Measurements from ENCODE around the gene ADI1.

ADI1 gene, protein sequence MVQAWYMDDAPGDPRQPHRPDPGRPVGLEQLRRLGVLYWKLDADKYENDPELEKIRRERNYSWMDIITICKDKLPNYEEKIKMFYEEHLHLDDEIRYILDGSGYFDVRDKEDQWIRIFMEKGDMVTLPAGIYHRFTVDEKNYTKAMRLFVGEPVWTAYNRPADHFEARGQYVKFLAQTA

DNA sequence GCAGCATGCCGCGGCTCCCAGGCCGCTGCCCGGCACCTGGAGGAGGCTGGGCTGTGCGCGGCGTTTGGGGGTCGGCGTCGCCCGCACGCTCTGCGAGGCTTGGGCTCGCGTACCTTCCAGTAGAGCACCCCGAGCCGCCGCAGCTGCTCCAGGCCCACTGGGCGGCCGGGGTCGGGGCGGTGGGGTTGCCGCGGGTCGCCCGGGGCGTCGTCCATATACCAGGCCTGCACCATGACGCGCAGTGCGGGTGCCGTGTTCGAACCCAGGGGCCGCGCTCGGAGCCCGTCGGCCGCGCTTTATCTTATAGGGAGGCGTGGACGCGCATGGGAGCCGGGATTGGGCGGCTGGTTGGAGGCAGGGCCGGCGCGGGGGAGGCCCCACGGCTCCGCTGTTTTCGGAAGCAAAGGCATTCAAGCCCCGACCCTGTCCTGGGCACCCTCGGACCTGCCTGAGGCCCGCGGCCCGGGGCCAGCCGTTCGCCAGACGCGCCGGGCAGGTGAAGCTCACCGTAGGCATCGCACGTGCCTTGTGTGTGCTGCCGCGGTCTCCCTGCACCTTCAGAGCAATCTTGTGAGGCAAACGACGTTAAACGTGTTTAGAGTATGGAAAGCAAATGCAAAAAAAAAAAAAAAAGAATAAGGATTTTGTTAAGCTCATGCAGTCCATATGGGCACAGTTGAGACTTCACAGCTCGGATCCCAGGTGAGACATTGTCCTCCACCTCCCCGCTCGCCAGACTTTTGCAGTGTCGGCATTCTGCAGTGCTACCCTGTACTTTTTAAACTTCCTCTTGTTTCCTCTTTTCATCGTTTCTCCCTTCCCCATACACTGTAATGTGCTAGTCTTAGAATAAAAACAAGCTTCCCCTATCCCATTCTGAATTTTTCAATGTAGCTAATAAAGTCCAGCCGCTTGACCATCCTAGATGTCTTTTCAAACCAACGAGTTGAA, at the start of gene ADI1:
ADI1 (minus strand) TSS at position 277 of the 951 bp plus-strand sequence; CDS start at position 233, 44 bp downstream.
- peak; percentile 41 to 49 for DNase-seq (ENCODE audit: low read depth in 2 of 2, low spot score in 1 of 2)

DNA sequence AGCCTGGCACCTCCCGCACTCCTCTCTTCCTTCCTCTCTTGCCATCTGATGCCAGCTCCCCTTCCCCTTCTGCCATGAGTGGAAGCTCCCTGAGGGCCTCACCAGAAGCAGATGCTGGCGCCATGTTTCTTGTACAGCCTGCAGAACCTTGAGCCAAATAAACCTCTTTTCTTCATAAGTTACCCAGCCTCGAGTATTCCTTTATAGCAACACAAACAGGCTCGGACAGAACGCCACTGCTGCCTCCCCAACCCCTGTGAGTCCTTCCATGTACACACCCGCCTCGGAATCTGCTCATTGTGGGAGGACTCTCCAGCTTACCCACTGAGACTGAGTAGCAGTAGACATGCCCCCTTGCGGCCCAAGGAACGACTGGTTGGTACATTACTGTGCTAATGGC, 47.5 kb upstream of the ADI1 start:
- no peak for DNase-seq (ENCODE audit: low read depth in 2 of 2, low spot score in 1 of 2)

DNA sequence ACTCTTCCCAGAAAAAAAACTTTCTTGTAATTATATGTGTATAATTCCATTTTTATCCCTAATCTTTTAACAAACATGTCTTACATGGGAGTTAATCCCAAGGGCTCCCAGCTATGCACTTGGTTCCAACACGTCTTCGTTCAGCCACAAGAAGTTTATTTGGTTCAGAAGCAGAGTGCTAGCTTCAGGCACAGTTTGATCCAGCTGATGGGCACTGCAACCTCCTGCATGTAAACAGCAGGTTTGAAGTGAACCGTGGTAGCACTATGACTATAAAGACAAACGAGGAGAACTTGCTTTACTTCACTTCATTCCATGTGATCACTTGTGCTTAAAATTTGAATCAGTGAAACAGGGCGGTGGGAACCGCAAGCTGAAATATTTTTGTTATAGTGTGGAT, 45.8 kb upstream of the ADI1 start:
- DNase-seq (ENCODE audit: low read depth in 2 of 2, low spot score in 1 of 2) = no peak

DNA sequence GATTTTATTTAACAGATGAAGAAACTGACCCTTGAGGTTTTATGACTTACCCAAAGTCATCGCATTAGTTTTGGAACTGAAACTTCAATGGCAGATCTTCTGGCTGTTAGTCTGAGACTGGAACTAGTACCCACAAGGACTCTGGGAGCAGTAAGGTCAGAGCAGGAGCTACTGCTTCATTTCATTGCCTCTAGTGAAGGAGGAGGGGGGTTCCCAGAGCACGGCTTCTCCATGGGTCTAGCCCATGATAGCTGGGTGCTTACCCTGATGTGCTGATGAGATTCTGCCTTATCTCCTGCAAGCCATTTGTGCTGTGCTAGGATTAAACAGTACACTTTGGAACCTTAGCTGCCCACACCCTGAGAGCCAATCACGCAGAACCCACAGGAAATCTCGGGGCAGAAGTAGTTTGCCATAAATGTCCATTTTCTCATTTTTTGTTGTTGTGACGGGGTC, 44.2 kb upstream of the ADI1 start:
- DNase-seq (ENCODE audit: low read depth in 2 of 2, low spot score in 1 of 2) = no peak

DNA sequence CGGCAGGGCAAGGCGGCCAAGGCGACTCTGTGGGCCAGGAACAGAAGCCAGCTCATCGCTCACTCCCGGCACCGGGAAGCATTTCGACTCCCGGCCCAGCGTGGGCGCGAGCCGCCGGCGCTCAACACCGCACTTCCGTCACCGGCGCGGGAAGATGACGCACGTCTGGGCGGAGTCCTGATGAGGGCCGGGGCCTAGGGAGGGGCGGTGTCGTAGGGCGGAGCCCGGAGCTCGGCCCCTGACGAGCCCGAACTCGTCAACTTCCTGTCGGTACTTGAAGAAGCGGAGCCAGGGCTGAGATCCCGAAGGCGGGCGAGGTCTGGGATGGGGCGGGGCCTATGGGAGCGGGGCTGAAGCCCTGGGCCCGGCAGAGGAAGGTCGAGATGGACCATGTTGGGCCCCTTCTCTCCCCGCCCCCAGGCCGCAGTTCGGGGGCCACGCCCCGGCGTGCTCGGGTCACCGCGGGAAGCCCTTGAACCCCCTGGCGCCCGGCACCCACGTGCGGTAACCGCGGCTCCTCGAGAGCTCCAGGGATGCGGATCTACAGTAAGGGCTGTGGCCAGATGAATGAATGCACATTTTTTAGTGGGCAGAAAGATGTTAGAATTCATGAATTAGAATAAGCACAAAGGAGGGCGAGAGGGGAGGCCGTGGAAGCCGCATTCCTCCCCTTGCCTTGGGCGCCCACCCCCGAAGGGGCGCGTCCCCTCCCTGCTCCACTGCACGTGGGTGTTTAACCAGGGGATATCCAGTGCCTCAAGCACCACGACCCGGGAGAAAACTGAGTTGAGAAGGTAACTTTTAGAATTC, 39.1 kb upstream of the ADI1 start, which contains the start of gene RNASEH1:
RNASEH1 (minus strand) TSS at position 129 of the 810 bp plus-strand sequence; CDS start at position 56, 73 bp downstream.
- peak; percentile 98 to 100 for DNase-seq (ENCODE audit: low read depth in 2 of 2, low spot score in 1 of 2)

DNA sequence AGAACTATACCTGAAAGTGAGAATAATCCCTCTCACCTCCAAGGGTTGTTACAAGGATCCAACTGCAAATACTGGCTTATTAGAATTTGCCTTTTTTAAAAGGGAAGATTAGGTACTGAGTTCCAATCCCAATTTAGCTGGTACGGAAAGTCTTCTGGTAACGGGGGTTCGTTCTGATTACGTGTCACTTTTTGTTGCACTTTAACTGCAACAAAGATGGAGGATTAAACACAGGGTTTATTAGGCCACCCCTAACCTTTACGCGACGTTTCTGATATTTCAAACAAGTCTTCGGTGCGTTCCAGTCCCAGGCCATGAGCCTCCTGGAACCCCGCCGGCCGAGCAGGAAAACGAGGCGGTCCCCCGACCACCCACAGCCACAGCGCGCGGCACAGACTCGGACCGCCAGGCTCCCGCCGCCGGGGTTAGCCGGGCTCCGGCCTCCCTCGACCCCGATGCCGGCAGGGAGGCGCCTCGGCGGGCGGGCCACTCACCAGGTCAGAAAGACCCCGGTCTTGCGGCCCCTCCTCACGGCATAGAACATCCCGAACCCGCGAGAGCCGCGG, 38.4 kb upstream of the ADI1 start:
- no peak for DNase-seq (ENCODE audit: low read depth in 2 of 2, low spot score in 1 of 2)

DNA sequence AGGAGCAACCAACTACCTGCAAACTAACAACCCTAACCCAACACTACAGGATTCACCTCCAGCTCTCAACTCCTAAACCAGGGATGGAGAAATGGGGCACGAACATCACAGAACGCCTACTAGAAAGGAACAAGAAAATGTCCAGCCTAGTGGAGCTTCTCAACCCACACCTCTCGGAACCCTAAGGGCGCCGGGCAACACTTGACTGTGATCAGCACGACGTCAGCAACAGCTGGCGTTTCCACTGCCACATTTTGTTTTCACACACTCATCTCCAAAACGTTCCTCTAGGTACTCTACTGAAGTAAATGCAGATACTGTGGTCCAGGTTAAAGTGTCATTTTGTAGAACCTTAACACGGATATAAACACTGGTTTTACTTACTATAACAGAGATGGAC, 34.6 kb upstream of the ADI1 start:
- DNase-seq (ENCODE audit: low read depth in 2 of 2, low spot score in 1 of 2) = no peak

DNA sequence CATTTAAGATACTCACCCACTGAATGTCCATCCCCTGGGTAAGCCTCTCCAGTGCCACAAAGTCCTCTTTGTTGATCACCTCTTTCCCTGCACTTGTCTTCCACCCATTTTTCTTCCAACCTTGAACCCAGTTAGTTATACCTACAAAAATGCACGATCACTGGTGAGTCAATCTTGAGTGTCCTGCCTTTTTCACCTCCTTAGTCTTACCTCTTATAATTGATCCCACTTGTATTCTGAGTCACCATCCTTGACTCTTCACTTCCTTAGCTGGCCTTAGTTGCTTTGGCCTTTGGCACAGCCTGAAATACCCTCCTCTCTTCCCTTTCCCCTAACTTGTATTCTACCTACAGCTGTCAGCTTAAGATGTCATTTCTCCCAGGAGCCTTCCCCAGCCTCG, 28.6 kb upstream of the ADI1 start:
- DNase-seq (ENCODE audit: low read depth in 2 of 2, low spot score in 1 of 2) = no peak

DNA sequence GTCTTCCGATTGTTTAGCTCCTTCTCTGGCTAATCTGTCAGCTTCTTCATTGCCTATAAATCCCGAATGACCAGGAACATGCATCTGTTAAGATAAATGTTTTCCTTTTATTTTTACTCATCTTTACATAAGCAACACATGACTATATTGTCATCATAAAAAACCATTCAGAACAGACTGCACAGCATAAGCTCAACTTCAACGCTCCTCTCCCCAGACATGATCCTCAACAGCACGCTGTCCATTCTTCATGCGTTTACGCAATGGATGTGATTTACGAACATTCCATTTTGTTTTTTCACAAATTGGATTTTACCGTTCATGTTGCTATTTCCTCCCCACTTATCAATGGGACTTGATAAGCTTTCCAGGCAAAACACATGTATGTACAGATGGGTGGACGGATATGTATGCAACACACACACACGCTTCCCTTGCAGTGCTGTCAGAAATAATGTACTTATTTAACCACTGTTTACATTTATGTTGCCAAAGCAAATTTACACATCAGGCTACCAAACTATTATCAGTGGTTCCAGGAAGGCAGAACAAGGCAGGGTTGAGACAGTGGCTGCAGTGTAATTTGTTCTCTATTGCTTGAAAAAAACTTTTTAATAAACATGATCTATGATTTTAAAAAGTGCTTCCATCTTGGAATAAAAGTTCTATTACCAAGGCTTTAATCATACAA, 26.6 kb upstream of the ADI1 start:
- DNase-seq (ENCODE audit: low read depth in 2 of 2, low spot score in 1 of 2) = no peak

DNA sequence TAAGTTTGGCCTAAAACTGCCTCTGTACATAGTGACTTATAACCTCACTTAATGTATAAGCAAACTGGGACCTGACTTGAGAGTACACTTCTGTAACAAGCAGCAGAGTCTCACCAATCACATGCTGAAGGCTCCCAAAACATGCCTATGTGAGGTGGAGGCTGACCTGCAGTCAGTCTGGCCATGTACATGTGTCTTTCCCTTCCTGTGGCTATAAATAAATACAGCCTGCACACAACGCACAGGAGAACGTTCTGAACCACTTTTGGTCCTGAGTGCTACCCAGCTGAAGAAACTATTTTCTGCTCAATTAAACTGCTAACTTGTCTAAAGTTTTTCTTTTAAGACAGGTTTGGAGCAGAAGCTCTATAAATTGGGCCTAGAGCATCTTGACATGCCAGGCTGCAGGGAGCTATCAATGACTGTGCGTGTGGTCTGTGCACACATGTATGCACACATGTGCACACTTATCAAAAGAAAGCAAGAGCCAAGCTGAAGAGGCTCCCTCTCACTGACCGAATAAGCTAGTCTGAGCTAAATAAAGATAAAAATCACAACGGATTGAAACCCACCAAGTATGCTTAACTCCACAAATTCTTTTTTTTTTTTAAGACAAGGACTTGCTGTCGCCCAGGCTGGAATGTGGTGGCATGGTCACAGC, 23.8 kb upstream of the ADI1 start:
- no peak for DNase-seq (ENCODE audit: low read depth in 2 of 2, low spot score in 1 of 2)

DNA sequence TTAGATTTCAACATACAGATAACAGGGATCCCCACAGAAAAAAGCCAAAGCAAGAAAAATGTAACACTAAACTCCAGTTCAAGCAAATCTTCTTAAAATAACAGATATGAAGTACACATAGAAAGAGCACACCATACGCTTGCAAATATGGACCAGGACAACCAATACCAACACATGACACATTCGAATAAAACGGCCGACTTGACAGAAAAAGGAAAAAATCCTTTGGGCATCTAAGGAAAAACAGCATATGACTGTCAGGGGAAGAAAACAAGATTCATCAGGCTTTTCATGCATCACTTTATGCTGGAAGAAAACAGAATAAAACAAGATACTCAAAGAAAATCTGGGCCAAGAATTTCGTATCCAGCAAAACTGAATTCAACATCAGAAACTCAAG, 22.8 kb upstream of the ADI1 start:
- no peak for DNase-seq (ENCODE audit: low read depth in 2 of 2, low spot score in 1 of 2)

DNA sequence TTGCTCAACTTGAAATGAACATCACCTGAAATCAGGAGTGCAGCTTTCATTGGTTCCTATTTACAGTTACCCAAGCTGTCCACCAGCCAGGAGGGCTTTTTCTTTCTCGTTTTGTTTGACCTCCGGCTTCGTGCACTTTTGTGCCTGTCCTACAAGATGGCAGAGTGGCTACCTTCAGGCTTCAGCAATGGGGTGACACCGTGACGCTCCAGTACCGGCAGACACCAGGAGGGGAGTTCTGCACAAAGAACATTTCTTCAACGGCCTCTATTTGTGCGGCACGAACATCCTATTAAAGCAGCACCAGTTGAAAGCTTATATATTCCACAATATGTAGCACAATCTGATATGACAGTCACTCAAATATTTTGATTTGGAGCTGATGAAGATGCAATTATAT, 20.5 kb upstream of the ADI1 start:
- no peak for DNase-seq (ENCODE audit: low read depth in 2 of 2, low spot score in 1 of 2)

DNA sequence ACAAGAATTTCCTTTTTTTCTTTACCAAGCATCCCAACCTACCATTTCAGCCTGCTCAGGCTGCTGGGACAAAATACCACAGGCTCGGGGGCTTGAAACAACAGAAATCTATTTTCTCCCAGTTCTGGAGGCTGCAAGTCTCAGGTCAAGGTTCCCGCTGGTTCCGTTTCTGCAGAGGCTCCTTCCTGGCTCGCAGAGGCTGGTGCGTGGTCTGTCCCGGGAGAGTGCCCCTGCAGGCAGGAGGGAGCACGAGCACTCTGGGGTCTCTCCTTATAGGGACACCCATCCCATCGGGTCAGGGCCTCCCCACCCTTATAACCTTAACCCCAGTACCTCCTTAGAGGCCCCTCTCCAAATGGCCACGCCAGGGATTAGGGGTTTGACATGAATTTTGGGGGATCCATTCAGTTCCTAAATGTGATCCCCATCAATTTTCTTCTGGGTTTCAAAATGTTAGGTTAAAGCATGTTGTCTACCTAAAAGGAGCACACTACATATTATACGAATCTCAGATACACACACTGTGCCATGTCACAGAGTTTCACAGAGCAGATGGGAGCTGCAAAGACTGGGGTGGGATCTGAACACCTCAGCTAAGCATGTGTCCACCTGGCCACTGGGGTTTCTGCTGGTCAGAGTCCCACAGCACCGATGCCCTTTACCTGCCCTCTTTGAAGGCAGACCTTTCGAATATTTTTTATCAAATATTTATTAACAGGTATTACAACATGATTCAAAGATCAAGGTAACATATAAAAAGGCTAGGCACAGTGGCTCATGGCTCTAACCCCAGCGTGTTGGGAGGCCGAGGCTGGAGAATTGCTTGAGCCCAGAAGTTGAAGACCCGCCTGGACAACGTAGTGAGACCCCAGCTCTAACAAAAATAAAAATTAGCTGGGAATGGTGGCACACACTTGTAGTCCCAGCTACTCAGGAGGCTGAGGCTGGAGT, 17.6 kb upstream of the ADI1 start:
- DNase-seq (ENCODE audit: low read depth in 2 of 2, low spot score in 1 of 2) = no peak

DNA sequence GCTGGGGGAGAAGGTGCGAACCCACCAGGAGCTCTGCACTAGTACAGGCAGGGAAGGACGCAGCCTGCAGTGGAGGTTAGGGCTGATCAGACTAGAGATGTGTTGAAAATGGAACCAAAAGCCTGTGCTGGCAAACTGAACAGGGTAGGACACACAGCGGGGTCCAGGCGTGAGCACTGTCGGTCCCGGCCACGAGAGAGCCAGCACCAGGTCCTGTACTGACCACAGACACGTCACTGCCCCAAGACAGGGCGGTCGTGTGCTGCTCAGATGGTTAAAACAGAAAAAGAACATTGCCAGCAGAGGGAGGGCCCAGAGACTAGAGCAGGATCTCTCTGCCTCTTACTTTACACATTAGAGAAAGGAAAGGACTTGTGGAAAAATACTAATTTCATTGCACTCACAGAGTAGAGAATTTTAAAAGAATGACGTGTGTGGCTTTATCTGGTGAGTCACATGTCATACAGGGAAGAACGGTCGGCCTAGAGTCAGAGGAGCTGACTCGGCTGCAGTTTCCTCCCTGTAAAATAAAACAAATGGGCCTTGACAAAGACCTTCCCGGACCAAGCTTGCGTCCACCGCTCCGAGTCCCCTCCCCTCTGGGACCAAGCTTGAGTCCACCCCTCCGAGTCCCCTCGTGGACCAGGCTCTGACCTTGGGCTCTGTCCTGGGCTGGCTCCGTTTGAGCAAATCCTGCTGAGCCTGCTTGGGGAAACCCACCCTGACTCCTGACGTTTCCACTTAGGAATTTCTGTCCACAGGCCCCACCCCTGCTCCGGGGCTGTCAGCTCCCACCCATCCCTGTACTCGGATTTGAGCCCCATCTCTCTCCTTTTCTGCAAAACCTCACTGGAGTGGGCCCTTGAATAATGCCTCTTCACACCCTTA, 16.7 kb upstream of the ADI1 start:
- DNase-seq (ENCODE audit: low read depth in 2 of 2, low spot score in 1 of 2) = no peak

DNA sequence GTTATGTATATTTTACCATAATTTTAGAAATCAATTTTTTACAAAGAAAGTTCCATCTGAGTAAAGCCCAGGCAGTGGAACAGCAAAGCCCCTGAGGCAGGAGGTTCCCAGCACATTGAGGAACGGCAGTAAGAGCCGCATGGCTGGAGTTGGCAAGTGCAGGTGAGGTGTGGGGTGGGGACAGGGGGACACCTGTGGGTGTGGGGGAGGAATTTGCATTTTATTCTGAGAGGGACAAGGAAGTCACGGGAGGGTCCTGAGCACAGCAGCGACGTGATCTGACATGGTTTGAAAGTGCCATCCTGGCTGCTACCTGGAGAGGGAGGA, 16.1 kb upstream of the ADI1 start:
- no peak for DNase-seq (ENCODE audit: low read depth in 2 of 2, low spot score in 1 of 2)

DNA sequence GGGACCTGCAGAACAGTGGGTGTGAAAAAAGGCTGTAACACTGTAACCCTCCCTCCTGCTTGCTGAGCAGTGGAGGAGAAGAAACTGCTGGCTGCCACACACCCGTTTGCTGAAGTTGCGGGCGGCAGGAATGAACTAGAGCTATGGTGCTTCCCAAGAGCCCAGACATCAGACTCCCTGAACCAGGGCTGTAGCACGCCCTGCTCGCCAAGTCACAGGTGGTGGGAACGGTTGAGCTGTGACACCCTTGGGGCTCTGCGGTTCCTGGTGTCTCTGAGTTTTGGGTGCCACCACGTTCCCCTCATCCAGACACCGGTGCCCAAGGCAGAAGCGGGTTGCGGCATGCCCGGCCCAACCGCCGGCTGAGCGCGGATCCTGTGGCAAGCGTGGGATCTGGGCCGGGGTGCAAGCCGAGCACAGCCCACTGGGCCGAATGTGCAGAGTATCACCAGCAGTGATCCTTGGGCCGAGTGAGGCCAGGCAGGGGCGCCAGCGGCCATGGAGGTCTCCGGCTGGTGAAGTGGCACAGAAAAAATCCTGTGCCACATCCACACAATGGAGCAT, 15.0 kb upstream of the ADI1 start:
- no peak for DNase-seq (ENCODE audit: low read depth in 2 of 2, low spot score in 1 of 2)

DNA sequence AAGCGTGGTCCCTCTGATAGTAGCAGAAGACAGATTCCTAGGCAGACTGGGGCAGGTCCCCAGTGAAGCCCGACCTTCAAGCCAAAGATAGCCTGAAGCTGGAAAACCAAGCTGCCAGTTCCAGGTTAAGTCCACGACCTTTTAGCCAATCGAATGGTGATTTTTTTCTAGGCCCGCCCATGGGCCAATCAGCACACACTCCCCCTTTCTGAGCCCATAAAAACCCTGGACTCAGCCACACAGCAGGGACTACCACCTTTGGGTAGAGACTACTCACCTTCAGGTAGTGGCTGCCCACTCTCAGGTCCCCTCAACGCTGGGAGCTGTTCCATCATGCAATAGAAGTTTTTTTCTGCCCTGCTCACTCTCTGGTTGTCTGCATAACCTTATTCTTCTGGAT, 14.5 kb upstream of the ADI1 start:
- no peak for DNase-seq (ENCODE audit: low read depth in 2 of 2, low spot score in 1 of 2)

DNA sequence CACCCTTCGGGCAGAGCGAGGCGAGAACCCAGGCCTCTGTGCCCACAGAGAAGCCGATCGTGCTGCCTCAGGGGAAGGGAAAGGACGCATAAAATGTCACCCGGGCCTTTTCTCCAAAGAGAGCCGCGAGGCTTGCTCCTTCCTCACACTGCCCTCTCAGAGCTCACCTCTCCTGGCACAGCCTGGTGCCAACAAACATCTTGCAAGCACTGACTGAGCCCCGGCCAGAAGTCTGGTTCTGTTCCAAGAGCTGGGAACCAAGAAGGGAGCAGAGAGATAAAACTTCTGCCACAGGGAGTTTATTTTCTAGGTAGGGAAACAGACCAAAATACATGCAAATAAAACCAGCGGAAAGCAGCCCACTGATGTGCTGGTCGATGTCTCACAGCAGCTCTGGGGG, 13.6 kb upstream of the ADI1 start:
- no peak for DNase-seq (ENCODE audit: low read depth in 2 of 2, low spot score in 1 of 2)

Measured in stimulated activated CD8-positive, alpha-beta memory T cell treated with anti-CD3 and anti-CD28 coated beads, Interleukin-4, amount 100 ng/mL, for 1 hour (primary cell).